ENCODE results near the gene DLEU7. TPM values are rescaled to one million over a fixed set of nuclear protein-coding genes. Genes with fewer than 3 reads are reported as not detected.

Gene DLEU7
- total and polyA plus RNA-seq, 10 of the 15 experiments (the other 5 are each of a cell fraction or from before 2014, with no cell fraction given), result not detected

GRCh38 chr13:50889317-50889716 lies 45.8 kb upstream of the DLEU7 start:
- Histone ChIP-seq H3K27me3 (replicated peaks in 1 of 2; ENCODE audit: control insufficient read depth in 2 of 2, insufficient read depth in 2 of 2, low read length in 1 of 2) (no peaks in the 10 kb centered on the region), H3K4me2 (ENCODE audit: control insufficient read depth, insufficient read depth) (no peak overlapping the region), H3K27ac (ENCODE audit: control insufficient read depth, insufficient read depth) (no peak overlapping the region), H4K20me1 (ENCODE audit: control insufficient read depth, insufficient read depth) (no peaks in the 10 kb centered on the region), H3K9me3 (replicated peaks; ENCODE audit: control insufficient read depth, insufficient read depth, low read length) (peaks cover 2% of the 10 kb centered on the region; the same call in 1 of the 3 replicates), H3K4me3 (no peak overlapping the region), H3K79me2 (ENCODE audit: control insufficient read depth, insufficient read depth, low read length) (no peaks in the 10 kb centered on the region), H3K36me3 (ENCODE audit: control insufficient read depth in 2 of 2, insufficient read depth in 2 of 2, low read length in 1 of 2) (no peaks in the 10 kb centered on the region), H2AFZ (ENCODE audit: control insufficient read depth, low read depth, low read length) (no peak overlapping the region), H3K4me1 (ENCODE audit: control insufficient read depth, insufficient read depth, low read length) (peaks cover 39% of the 10 kb centered on the region), H3K9ac (ENCODE audit: control insufficient read depth, insufficient read depth, low read length) (no peak overlapping the region)
- ChIA-PET RAD21 (ENCODE audit: unreplicated experiment) (interaction anchor here (1.0 kb wide), 1 partner anchor 23 kb away, joined by 5 read pairs; no protein-coding TSS in a partner anchor), SMC1A (ENCODE audit: uncharacterized antibody, unreplicated experiment) (interaction anchor here (0.7 to 8.8 kb wide), 6 partner anchors 9 to 319 kb away, joined by 3 to 141 read pairs (median 4); partner anchors contain the start of gene RNASEH2B), POLR2A (no interaction called here), CTCF (interaction anchor here (6.8 kb wide), 1 partner anchor 21 kb away, joined by 85 read pairs; the partner anchor contains the start of gene RNASEH2B)
- 50% methylated on average over 1 of the region's 1 CpG for WGBS (ENCODE audit: insufficient coverage, insufficient replicate concordance, low lambda C conversion rate, missing lambda C conversion rate)
- TF ChIP-seq TAF1 (IDR thresholded peaks at IDR 0.05; ENCODE audit: borderline replicate concordance, low read depth, low read length), result no peak
- no peak for TF ChIP-seq MEF2A (IDR thresholded peaks at IDR 0.05; ENCODE audit: insufficient read depth, low read depth, low read length)
- TF ChIP-seq ZNF24 (IDR thresholded peaks at IDR 0.05), result peak; percentile 85
- TF ChIP-seq SPI1 (IDR thresholded peaks at IDR 0.05; ENCODE audit: borderline replicate concordance, insufficient read depth, low read depth, low read length), result no peak
- intact Hi-C loops (cut with micrococcal nuclease; ENCODE audit: unreplicated experiment), result no loop called here
- in situ Hi-C loops (cut with MboI), result no loop called here
- no TSS peak for BruUV-seq (replicated peaks)
- FAIRE-seq (no peak), ATAC-seq (peak; percentile 24; the same call in 2 of the 3 replicates), DNase-seq (ENCODE audit: low read depth, low spot score) (no peak)

DNA sequence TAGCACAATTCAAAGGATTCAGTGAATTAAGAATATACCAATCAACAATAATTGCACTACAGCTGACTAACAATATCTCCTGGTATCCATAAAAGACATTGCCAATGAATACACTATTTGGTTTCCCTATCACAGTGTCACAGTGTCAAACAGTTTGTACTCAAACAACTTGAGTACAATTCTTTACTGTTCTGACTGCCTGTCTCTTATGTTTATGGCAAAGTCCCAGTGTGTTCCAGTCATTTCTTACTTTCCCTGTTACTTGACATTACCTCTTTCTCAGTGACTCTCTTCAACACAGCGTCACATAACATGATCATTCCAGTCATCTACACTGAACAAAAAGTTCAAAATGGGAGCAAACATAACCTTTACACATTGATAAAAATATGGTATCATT lies 44.9 kb upstream of the DLEU7 start:
- ChIA-PET SMC1A (ENCODE audit: uncharacterized antibody, unreplicated experiment) (interaction anchor here (1.2 to 8.8 kb wide), 3 partner anchors 21 to 318 kb away, joined by 3 to 141 read pairs (median 3); partner anchors contain the start of gene RNASEH2B), CTCF (interaction anchor here (6.8 kb wide), 1 partner anchor 22 kb away, joined by 85 read pairs; the partner anchor contains the start of gene RNASEH2B), RAD21 (ENCODE audit: unreplicated experiment) (interaction anchor here (1.0 kb wide), 1 partner anchor 24 kb away, joined by 5 read pairs; no protein-coding TSS in a partner anchor), POLR2A (no interaction called here)
- Histone ChIP-seq H4K20me1 (ENCODE audit: control insufficient read depth, insufficient read depth) (no peaks in the 10 kb centered on the region), H3K4me1 (ENCODE audit: control insufficient read depth, insufficient read depth, low read length) (peaks cover 32% of the 10 kb centered on the region), H2AFZ (ENCODE audit: control insufficient read depth, low read depth, low read length) (no peak overlapping the region), H3K36me3 (ENCODE audit: control insufficient read depth in 2 of 2, insufficient read depth in 2 of 2, low read length in 1 of 2) (no peaks in the 10 kb centered on the region), H3K9ac (ENCODE audit: control insufficient read depth, insufficient read depth, low read length) (no peak overlapping the region), H3K27ac (ENCODE audit: control insufficient read depth, insufficient read depth) (no peak overlapping the region), H3K4me3 (no peak overlapping the region), H3K9me3 (replicated peaks; ENCODE audit: control insufficient read depth, insufficient read depth, low read length) (peaks cover 2% of the 10 kb centered on the region; the same call in 1 of the 3 replicates), H3K79me2 (ENCODE audit: control insufficient read depth, insufficient read depth, low read length) (no peaks in the 10 kb centered on the region), H3K4me2 (ENCODE audit: control insufficient read depth, insufficient read depth) (no peak overlapping the region), H3K27me3 (replicated peaks in 1 of 2; ENCODE audit: control insufficient read depth in 2 of 2, insufficient read depth in 2 of 2, low read length in 1 of 2) (no peaks in the 10 kb centered on the region)
- 3% methylated on average over 1 of the region's 1 CpG for WGBS (ENCODE audit: insufficient coverage, insufficient replicate concordance, low lambda C conversion rate, missing lambda C conversion rate)
- intact Hi-C loops (cut with micrococcal nuclease; ENCODE audit: unreplicated experiment) (no loop called here), in situ Hi-C loops (cut with MboI) (no loop called here)
- no TSS peak for BruUV-seq (replicated peaks)
- ATAC-seq (no peak), DNase-seq (ENCODE audit: low read depth, low spot score) (no peak), FAIRE-seq (no peak)
- TF ChIP-seq, protein P1, sequence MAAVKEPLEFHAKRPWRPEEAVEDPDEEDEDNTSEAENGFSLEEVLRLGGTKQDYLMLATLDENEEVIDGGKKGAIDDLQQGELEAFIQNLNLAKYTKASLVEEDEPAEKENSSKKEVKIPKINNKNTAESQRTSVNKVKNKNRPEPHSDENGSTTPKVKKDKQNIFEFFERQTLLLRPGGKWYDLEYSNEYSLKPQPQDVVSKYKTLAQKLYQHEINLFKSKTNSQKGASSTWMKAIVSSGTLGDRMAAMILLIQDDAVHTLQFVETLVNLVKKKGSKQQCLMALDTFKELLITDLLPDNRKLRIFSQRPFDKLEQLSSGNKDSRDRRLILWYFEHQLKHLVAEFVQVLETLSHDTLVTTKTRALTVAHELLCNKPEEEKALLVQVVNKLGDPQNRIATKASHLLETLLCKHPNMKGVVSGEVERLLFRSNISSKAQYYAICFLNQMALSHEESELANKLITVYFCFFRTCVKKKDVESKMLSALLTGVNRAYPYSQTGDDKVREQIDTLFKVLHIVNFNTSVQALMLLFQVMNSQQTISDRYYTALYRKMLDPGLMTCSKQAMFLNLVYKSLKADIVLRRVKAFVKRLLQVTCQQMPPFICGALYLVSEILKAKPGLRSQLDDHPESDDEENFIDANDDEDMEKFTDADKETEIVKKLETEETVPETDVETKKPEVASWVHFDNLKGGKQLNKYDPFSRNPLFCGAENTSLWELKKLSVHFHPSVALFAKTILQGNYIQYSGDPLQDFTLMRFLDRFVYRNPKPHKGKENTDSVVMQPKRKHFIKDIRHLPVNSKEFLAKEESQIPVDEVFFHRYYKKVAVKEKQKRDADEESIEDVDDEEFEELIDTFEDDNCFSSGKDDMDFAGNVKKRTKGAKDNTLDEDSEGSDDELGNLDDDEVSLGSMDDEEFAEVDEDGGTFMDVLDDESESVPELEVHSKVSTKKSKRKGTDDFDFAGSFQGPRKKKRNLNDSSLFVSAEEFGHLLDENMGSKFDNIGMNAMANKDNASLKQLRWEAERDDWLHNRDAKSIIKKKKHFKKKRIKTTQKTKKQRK (IDR thresholded peaks at IDR 0.05; ENCODE audit: low read depth, low read length), result no peak
- no peak for TF ChIP-seq WRNIP1 (IDR thresholded peaks at IDR 0.05; ENCODE audit: borderline replicate concordance, low read depth, low read length)
- no peak for TF ChIP-seq SMARCA5 (IDR thresholded peaks at IDR 0.05)
- no peak for TF ChIP-seq ATF2 (IDR thresholded peaks at IDR 0.05; ENCODE audit: low read length)

All from GM12878 (cell line).